Measurements from ENCODE around the gene CISTR.

Gene CISTR

GRCh38 chr12:53737093-53737808, 14.5 kb downstream of the CISTR start:
- H3K4me3 ChIP-seq (ENCODE audit: low read depth in 1 of 5, low read length in 5 of 5): no peak overlapping the region
- no peak overlapping the region for H3K27ac ChIP-seq (ENCODE audit: low read depth, low read length)
- peaks cover 0 to 18% (median 17%) of the 10 kb centered on the region in 5 donors for H3K4me1 ChIP-seq (ENCODE audit: control insufficient read depth in 5 of 5, insufficient read depth in 5 of 5, low read length in 5 of 5)
- H3K9me3 ChIP-seq (ENCODE audit: control insufficient read depth in 5 of 5, low read length in 5 of 5): no peaks in the 10 kb centered on the region
- H3K36me3 ChIP-seq (ENCODE audit: control insufficient read depth in 5 of 5, insufficient read depth in 5 of 5, low read length in 5 of 5): no peaks in the 10 kb centered on the region
- no peak overlapping the region for H3K9ac ChIP-seq (ENCODE audit: low read length in 5 of 5)
- H3K27me3 ChIP-seq (ENCODE audit: control insufficient read depth in 5 of 5, insufficient read depth in 4 of 5, low read length in 5 of 5): peaks cover 37 to 59% (median 58%) of the 10 kb centered on the region in 5 donors

DNA sequence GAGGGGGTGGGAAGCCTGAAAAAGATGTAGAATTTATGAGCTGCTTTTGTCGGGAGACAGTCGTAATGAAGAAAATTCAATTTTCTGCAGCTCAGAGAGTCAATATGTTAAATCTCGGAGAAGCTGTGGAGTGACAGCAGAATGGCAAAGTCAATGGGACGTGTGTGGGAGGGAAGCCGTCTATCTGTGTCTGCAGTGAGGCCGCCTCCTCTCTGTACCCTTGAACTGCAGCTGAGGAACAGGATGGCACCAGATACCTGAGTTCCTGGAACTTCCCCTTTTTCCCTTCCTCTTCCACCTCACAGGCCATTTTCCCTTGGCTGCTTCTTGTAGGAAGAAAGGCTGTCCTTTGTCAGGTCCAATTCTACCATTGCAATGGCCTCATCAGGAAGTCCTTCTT, 15.2 kb downstream of the CISTR start:
- Histone ChIP-seq H3K9me3 (ENCODE audit: control insufficient read depth in 5 of 5, low read length in 5 of 5) (no peaks in the 10 kb centered on the region), H3K4me1 (ENCODE audit: control insufficient read depth in 5 of 5, insufficient read depth in 5 of 5, low read length in 5 of 5) (peaks cover 0 to 18% (median 17%) of the 10 kb centered on the region in 5 donors), H3K36me3 (ENCODE audit: control insufficient read depth in 5 of 5, insufficient read depth in 5 of 5, low read length in 5 of 5) (no peaks in the 10 kb centered on the region), H3K4me3 (ENCODE audit: low read depth in 1 of 5, low read length in 5 of 5) (no peak overlapping the region), H3K27ac (ENCODE audit: low read depth, low read length) (no peak overlapping the region), H3K27me3 (ENCODE audit: control insufficient read depth in 5 of 5, insufficient read depth in 4 of 5, low read length in 5 of 5) (peaks cover 37 to 56% (median 55%) of the 10 kb centered on the region in 5 donors), H3K9ac (ENCODE audit: low read length in 5 of 5) (no peak overlapping the region)

DNA sequence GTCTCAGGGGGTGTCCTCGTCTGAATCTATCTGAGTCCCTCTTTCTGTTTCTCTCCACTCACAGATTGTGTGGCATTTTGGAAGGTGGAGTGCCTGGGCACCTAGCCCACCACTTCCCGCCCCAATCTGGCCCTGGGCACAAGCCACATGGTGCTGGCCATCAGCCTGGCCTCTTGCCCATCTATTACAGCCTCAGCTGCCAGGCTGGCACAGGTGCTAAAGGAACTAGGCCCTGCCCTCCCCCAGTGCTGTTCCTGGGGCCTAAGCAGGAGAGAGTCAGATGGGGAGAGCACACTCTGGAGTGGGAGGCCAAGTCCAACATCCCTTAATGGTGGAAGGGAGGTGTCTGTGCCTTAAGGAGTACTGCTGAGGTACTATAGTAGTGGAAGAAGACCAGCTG, 16.2 kb downstream of the CISTR start:
- H3K27ac ChIP-seq (ENCODE audit: low read depth, low read length): no peak overlapping the region
- no peaks in the 10 kb centered on the region for H3K9me3 ChIP-seq (ENCODE audit: control insufficient read depth in 5 of 5, low read length in 5 of 5)
- H3K4me1 ChIP-seq (ENCODE audit: control insufficient read depth in 5 of 5, insufficient read depth in 5 of 5, low read length in 5 of 5): peaks cover 0 to 18% (median 17%) of the 10 kb centered on the region in 5 donors
- no peaks in the 10 kb centered on the region for H3K36me3 ChIP-seq (ENCODE audit: control insufficient read depth in 5 of 5, insufficient read depth in 5 of 5, low read length in 5 of 5)
- H3K4me3 ChIP-seq (ENCODE audit: low read depth in 1 of 5, low read length in 5 of 5): no peak overlapping the region
- peaks cover 31 to 51% (median 49%) of the 10 kb centered on the region in 5 donors for H3K27me3 ChIP-seq (ENCODE audit: control insufficient read depth in 5 of 5, insufficient read depth in 4 of 5, low read length in 5 of 5)
- H3K9ac ChIP-seq (ENCODE audit: low read length in 5 of 5): no peak overlapping the region

DNA sequence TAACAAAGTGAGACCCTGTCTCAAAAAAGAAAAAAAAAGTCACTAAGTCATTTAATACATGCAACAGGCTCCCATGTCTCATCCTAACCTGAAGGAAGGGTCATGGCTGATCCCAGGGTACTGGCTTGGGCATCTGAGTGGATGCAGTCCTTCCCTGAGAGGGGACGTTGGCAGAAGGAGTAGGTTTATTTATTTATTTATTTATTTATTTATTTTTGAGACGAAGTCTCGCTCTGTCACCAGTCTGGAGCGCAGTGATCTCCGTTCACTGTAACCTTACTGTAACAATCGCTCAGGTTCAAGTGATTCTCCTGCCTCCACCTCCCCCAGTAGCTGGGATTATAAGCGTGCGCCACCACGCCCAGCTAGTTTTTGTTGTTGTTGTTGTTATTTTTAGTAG, 17.4 kb downstream of the CISTR start:
- H3K4me3 ChIP-seq (ENCODE audit: low read depth in 1 of 5, low read length in 5 of 5): no peak overlapping the region
- H3K27me3 ChIP-seq (ENCODE audit: control insufficient read depth in 5 of 5, insufficient read depth in 4 of 5, low read length in 5 of 5): peaks cover 28 to 40% (median 39%) of the 10 kb centered on the region in 5 donors
- H3K9me3 ChIP-seq (ENCODE audit: control insufficient read depth in 5 of 5, low read length in 5 of 5): no peaks in the 10 kb centered on the region
- H3K9ac ChIP-seq (ENCODE audit: low read length in 5 of 5): no peak overlapping the region
- peaks cover 0 to 12% (median 11%) of the 10 kb centered on the region in 5 donors for H3K4me1 ChIP-seq (ENCODE audit: control insufficient read depth in 5 of 5, insufficient read depth in 5 of 5, low read length in 5 of 5)
- H3K27ac ChIP-seq (ENCODE audit: low read depth, low read length): no peak overlapping the region
- H3K36me3 ChIP-seq (ENCODE audit: control insufficient read depth in 5 of 5, insufficient read depth in 5 of 5, low read length in 5 of 5): no peaks in the 10 kb centered on the region

GRCh38 chr12:53733807-53734200, 18.0 kb downstream of the CISTR start:
- no peaks in the 10 kb centered on the region for H3K9me3 ChIP-seq (ENCODE audit: control insufficient read depth in 5 of 5, low read length in 5 of 5)
- H3K9ac ChIP-seq (ENCODE audit: low read length in 5 of 5): no peak overlapping the region
- no peak overlapping the region for H3K4me3 ChIP-seq (ENCODE audit: low read depth in 1 of 5, low read length in 5 of 5)
- H3K36me3 ChIP-seq (ENCODE audit: control insufficient read depth in 5 of 5, insufficient read depth in 5 of 5, low read length in 5 of 5): no peaks in the 10 kb centered on the region
- H3K27ac ChIP-seq (ENCODE audit: low read depth, low read length): no peak overlapping the region
- H3K4me1 ChIP-seq (ENCODE audit: control insufficient read depth in 5 of 5, insufficient read depth in 5 of 5, low read length in 5 of 5): peaks cover 0 to 7% (median 6%) of the 10 kb centered on the region in 5 donors
- H3K27me3 ChIP-seq (ENCODE audit: control insufficient read depth in 5 of 5, insufficient read depth in 4 of 5, low read length in 5 of 5): peaks cover 22 to 34% (median 33%) of the 10 kb centered on the region in 5 donors

- H3K4me3 ChIP-seq (ENCODE audit: low read depth in 1 of 5, low read length in 5 of 5): no peak overlapping the region
- H3K9me3 ChIP-seq (ENCODE audit: control insufficient read depth in 5 of 5, low read length in 5 of 5): no peaks in the 10 kb centered on the region
- no peak overlapping the region for H3K9ac ChIP-seq (ENCODE audit: low read length in 5 of 5)
- peaks cover 16 to 28% (median 27%) of the 10 kb centered on the region in 5 donors for H3K27me3 ChIP-seq (ENCODE audit: control insufficient read depth in 5 of 5, insufficient read depth in 4 of 5, low read length in 5 of 5)
- no peaks in the 10 kb centered on the region for H3K36me3 ChIP-seq (ENCODE audit: control insufficient read depth in 5 of 5, insufficient read depth in 5 of 5, low read length in 5 of 5)
- H3K27ac ChIP-seq (ENCODE audit: low read depth, low read length): no peak overlapping the region
- peaks cover 0 to 2% (median 1%) of the 10 kb centered on the region in 5 donors for H3K4me1 ChIP-seq (ENCODE audit: control insufficient read depth in 5 of 5, insufficient read depth in 5 of 5, low read length in 5 of 5)
Observed at GRCh38 chr12:53733051-53733806, 18.6 kb downstream of the CISTR start.

GRCh38 chr12:53729644-53730043, 22.1 kb downstream of the CISTR start:
- Histone ChIP-seq H3K4me3 (ENCODE audit: low read depth in 1 of 5, low read length in 5 of 5) (no peak overlapping the region), H3K9me3 (ENCODE audit: control insufficient read depth in 5 of 5, low read length in 5 of 5) (no peaks in the 10 kb centered on the region), H3K4me1 (ENCODE audit: control insufficient read depth in 5 of 5, insufficient read depth in 5 of 5, low read length in 5 of 5) (peaks cover 4 to 29% (median 23%) of the 10 kb centered on the region in 5 donors), H3K36me3 (ENCODE audit: control insufficient read depth in 5 of 5, insufficient read depth in 5 of 5, low read length in 5 of 5) (peaks cover 2 to 9% (median 6%) of the 10 kb centered on the region in 5 donors), H3K27me3 (ENCODE audit: control insufficient read depth in 5 of 5, insufficient read depth in 4 of 5, low read length in 5 of 5) (no peaks in the 10 kb centered on the region), H3K27ac (ENCODE audit: low read depth, low read length) (no peak overlapping the region), H3K9ac (ENCODE audit: low read length in 5 of 5) (no peak overlapping the region)

- H3K9me3 ChIP-seq (ENCODE audit: control insufficient read depth in 5 of 5, low read length in 5 of 5): no peaks in the 10 kb centered on the region
- peaks cover 7 to 23% (median 19%) of the 10 kb centered on the region in 5 donors for H3K36me3 ChIP-seq (ENCODE audit: control insufficient read depth in 5 of 5, insufficient read depth in 5 of 5, low read length in 5 of 5)
- peak overlapping the region; percentile 88 for H3K27ac ChIP-seq (ENCODE audit: low read depth, low read length)
Observed at GRCh38 chr12:53728206-53728605, 23.6 kb downstream of the CISTR start.

GRCh38 chr12:53727310-53728041, 24.3 kb downstream of the CISTR start, which contains the start of gene CALCOCO1:
Gene CALCOCO1, minus strand, starts transcription at chr12:53727452. Its CDS starts 2,210 bp downstream, at chr12:53725242.
- H3K27me3 ChIP-seq (ENCODE audit: control insufficient read depth in 5 of 5, insufficient read depth in 4 of 5, low read length in 5 of 5): no peaks in the 10 kb centered on the region
- peaks cover 4 to 42% (median 23%) of the 10 kb centered on the region in 5 donors for H3K4me1 ChIP-seq (ENCODE audit: control insufficient read depth in 5 of 5, insufficient read depth in 5 of 5, low read length in 5 of 5)
- peak within 1 kb of the TSS; percentile 93 to 99 (median 95) for H3K4me3 ChIP-seq (ENCODE audit: low read depth in 1 of 5, low read length in 5 of 5)
- H3K9me3 ChIP-seq (ENCODE audit: control insufficient read depth in 5 of 5, low read length in 5 of 5): no peaks in the 10 kb centered on the region
- peak within 1 kb of the TSS; percentile 95 to 99 (median 97) for H3K9ac ChIP-seq (ENCODE audit: low read length in 5 of 5)
- peaks cover 7 to 30% (median 26%) of the 10 kb centered on the region in 5 donors for H3K36me3 ChIP-seq (ENCODE audit: control insufficient read depth in 5 of 5, insufficient read depth in 5 of 5, low read length in 5 of 5)
- H3K27ac ChIP-seq (ENCODE audit: low read depth, low read length): peak within 1 kb of the TSS; percentile 88

More at GRCh38 chr12:53728206-53728605, 23.6 kb downstream of the CISTR start:
- Histone ChIP-seq H3K27me3 (ENCODE audit: control insufficient read depth in 5 of 5, insufficient read depth in 4 of 5, low read length in 5 of 5) (no peaks in the 10 kb centered on the region), H3K9ac (ENCODE audit: low read length in 5 of 5) (peak overlapping the region in 2 of 5 donors; percentile 52 to 83), H3K4me3 (ENCODE audit: low read depth in 1 of 5, low read length in 5 of 5) (peak overlapping the region; percentile 74 to 99 (median 95)), H3K4me1 (ENCODE audit: control insufficient read depth in 5 of 5, insufficient read depth in 5 of 5, low read length in 5 of 5) (peaks cover 4 to 39% (median 23%) of the 10 kb centered on the region in 5 donors)

Measured in subcutaneous abdominal adipose tissue (tissue), 5 donors.